Stimulated activated CD8-positive, alpha-beta memory T cell treated with anti-CD3 and anti-CD28 coated beads, Interleukin-15, amount 100 ng/mL, for 4 hours (primary cell): ENCODE results near the gene UBE2H.
"Not testable (repeated sequence)": the region's sequence is repeated elsewhere in the genome, so short reads cannot be mapped to it uniquely, and the experiment has no call there.

ENCODE experiments used
- DNase-seq, 2 donors: peaks; one replicate each; pipeline ENCODE4 v3.0.0-alpha.2; 2020; ENCODE audit warnings: low read depth in 2 of 2

Gene UBE2H

DNA sequence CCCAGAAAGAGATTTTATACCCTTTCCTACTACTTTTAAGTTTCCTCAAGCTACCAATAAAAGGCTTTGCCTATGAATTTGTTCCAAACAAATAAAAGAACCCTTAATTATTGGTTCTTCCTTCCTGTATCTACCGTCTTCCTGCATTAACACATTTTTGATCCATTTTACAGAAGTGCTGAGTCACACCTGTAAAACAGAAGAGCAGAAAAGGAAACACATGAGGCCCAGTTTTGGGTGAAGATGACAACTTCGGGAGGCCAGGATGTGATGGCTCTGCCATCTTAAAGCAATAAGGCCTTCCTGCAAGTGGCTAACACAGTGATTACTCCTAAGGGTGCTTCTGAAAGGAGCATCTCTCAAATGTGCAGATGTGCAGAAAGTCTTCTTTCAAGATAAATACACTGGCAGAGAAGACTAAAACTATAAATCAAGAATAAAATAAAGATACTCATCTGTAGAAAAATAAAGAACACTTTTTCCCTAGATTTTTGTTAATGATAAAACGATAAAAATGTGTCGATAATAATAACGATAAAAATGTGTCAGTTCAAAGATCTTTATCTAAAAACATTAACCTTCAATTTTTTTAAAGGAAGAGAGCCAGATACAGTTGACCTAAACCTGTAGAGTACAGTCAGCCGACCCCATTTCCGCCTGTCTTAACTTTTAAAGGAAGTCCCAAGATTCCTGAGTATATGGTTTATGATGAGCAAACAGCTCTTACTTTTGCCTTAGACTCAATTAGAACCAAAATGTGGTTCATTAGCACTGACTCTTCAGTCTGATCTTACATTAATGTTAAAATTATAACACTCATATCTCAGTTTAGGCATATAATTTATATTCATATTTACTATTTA lies 108.6 kb downstream of the UBE2H start:
- DNase-seq: no peak

DNA sequence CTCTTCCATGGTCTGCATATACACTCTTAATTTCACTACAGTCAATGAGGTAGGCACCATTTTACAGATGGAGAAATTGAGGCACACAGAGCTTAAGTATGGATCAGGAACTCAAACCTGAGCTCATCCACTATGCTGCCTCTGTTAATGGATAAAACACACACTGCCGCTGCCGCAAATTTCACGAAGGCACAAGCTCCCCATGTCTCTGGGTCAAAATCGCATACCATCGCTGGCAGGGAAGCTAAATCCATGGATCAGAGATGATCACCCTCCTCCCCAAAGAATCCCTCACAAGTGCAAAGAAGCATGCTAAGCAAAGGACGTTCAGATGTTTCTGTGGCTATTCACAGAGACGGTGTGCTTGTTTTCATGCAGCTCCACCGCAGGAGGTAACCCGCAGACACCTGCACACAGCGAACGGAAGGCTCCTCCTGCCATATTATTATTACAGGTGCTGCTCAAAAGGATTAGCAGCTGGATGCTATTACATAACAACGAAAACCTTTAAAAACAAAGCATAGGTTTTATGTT lies 109.3 kb downstream of the UBE2H start:
- DNase-seq: no peak

DNA sequence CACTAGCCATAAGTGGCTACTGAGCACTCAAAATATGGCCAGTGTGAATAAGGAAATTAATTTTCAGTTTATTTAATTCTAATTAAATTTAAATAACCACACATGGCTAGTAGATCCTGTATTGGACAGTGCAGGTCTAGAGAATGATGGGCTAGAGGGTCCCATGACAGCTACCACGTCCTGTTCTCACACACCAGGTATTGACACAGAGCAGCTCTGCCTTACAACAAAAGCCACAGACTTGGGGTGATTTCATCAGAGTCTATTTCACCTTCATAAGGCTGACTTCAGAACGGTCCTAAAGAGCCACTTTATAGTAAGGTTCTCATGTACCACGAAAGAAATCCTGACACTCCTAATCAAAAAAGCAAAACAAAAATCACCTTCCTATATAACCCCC lies 111.3 kb downstream of the UBE2H start:
- DNase-seq: no peak

DNA sequence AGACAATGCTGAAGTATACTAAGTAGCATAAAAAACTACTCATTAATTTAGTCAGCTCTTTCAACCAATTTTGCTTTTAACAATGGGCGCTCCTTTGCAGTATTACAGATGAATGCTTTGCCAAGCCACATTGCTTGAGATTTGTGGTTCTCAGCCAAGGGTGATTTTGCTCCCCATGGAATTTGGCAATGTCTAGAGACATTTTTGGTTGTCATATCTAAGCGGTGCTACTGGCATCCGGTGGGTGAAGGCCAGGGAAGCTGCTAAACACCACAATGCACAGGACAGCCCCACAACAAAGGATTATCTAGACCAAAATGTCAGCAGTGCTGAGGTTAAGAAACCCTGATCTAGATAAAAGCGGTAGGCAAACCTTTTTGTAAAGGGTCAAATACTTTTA lies 112.0 kb downstream of the UBE2H start:
- no peak for DNase-seq

DNA sequence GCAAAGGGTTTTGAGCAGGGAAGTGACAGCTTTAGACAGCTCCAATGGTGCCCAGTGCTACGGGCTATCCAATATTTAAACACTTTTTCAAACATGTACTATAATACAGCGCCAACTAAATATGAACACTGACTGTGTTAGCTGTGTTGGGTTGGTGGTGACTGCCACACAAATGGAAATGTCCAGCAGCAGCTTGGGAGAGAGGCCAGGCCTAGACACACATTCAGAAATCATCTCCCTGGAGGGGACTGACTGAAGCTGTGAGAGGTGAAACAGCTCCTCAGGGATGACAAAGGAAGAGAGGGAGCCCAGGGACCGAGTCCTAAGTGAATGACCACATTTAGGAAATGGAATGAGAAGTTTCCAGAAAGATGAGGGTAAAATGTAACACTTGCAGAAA lies 115.8 kb downstream of the UBE2H start:
- no peak for DNase-seq

DNA sequence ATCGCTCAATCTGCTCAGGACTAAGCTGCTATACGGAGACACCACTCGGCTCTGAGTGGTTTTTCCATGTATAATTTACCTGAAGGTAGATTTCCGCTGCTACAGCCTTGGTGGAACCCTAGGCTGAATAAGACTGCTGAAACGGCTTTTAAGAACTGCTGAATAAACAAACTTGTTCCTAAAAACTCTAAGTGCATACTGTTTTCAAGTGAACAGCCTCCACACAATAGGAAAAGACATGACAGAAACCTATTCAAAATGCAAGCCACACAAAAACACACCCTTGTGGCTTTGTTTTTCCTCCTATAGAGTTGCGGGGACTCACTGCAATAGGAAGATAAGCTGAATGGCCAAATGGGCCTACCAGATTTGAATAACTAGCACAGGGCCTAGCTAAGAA lies 117.2 kb downstream of the UBE2H start:
- DNase-seq: no peak

DNA sequence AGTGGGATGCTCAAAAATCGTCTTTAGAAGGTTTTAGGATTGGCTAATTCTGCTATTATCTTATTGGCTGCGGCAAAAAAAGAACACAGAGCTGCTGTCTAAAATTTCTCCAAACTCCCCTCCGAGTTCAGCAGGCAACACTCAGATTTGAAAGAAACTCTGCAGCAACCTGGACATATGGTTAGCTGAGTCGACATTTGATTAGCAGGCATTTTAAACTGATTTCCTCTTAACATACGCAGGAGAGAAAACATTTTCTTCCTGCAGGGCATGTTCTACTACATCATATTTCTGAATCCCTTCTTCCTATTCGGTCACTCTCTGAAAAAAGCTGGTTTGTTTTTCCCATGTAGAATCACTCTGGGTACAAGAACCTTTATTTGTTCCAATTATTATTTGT lies 119.4 kb downstream of the UBE2H start:
- DNase-seq: not testable (repeated sequence)

DNA sequence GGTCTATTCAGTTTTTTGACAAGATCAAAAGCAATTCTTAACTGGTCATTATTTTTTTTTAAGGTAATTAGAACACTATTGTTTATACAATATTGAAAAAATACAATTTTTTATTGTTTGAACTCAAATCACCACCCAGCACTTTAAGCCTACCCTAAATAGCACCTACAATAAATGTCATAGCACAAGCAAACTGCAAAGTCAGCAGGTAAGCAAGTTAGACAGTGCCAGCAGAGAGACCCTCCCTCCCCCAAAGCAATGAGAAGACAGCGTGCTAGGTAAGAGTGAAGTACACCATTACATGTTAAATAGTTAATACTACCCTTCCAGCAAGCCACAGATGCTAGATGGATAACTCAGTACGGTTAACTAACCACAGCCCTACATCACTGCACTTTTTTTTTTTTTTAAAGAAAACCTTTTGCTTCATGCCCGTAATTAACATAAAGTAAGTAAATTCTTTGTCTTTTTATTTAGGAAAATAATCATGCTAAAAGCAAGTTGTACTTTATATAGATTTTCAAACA lies 120.0 kb downstream of the UBE2H start:
- DNase-seq: no peak

DNA sequence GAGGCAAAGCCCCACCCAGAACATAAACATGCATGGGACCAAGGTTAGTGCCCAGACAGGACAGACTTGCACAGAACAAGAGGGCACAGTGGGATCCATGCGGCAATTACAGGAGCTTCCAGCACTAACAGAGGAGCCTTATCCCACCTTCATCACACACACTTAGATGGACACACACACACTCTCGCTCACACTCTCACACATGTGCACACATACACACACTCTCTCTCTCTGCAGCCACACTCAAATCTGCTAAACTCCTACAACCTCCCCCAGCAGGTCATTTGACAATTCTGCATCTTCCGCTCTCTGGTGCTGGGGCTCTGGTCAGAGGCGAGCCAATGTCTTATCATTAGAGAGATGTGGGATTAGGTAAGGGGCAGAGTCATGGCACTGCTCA lies 120.5 kb downstream of the UBE2H start:
- no peak for DNase-seq

DNA sequence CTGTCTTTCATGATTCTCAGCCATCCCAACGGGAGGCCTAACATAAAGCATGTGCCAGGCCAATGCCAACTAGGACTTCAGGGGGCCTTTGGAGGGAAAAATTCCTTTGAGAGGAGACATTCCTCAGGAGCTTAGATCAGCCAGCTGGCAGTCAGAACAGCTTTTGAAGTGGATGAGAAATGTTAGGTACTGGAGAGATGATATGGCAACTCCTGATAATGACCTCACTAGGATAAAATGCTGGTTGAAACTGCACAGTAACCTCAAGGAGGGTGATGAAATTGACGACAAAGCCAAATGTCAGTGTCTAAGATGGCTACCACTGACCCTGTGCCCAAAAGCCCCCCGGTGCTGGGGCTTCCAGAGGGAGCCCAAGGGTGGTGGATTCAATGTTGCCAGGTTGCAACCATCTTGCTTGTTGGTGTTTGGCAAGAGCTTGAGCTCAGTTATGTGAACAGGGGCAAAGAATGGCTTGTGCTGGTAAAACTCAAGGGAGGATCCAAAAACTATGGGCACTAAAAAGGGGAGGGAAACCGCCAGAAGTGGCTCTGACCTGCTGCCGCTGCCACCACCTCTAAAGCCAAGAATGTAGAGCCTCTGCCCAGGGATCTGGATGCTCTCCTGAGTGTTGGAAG lies 121.2 kb downstream of the UBE2H start:
- DNase-seq: no peak

DNA sequence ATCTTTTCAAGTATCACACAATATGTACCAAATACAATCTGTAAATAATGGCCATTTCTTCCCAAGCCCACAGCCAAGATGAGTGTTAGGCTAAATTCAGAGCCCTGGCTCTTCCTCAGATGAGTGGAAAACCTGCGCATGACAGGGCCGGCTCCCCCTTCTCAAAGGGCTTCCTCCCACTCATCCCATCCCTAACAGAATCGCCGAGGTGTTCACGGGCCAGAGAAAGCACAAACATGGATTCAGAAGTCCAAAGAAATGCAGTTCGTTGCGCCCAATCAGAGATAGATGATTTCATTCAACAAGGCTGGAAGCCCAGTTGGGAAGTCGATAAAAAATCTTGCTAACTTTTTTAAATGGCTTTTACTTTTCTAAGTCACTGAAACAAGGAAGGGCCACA lies 121.8 kb downstream of the UBE2H start:
- DNase-seq: no peak

DNA sequence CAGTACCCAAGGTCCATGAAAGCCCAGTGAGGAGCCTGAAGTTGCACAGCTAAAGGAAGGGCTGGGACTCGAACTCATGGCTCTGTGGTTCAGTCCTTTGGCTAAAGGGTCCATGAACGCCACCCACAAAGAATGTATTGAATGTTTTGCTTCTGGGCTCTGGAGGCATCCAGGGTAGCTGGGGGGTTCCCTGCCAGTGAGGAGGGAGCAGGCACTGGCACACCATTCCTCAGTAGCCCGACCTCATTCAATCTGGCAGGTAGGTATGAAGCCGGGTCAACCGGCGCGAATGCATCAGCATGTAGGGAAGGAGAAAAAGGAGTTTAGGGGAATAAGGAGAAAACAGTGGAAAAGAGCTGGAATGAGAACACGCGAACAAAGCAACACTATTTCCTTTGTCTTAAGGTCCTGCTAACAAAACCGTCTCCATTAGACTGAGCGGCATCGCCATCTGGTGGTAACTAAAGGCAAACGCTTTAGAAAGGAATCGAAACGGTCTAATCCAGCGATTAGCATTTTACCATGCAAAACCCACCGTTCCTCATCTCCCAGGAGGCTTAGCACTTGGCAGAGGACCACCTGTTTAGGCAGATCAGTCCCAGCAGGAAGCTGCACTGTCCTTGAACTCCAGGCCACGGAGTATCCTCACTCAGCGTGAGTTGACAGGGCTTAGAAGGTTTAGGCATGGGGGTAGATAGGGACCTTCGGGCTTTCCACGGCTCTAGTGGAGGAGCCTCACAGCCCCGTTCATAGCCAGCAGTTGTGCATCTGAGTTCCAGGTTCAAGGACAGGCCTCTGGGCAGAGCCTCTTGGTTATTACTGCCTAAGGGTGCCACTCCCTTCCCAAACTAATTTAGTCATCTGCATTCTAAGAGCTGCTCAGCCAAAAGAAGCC lies 122.8 kb downstream of the UBE2H start:
- peak; percentile 1 to 27 for DNase-seq

DNA sequence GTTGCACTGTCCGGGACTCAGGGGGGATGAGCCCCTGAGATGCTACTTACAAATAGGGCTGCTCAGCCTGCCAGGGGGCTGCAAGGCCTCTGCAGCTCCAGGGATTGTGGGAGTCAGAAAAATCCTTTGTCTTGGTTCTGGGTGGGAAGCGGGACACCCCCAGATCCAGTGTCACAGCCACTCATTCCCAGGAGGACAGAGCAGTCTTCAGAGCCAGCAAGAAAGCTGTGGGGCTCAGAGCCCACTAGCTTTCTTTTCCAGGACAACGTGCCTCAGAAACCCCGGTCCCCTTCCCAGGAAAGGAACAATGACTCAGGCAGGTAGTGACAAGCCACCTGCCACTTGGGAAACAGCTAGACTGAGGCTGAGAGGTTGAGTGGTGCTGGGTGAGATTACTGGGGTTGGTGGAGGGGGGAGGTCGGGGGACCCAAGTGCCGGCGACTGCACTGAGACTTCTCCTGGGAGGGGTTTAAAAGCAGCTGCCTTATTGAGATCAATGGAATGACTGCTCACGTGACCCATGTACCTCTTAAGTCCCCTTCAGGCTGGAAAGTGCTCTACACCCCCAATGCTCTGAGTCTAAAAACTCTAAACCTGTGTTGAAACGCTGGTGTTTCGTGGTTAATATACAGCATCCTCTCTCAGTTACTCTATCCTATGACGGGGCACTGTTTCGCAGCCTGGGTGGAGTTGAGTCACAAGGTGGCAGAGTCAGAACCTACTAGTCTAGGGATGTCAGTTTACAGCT lies 123.6 kb downstream of the UBE2H start:
- no peak for DNase-seq

DNA sequence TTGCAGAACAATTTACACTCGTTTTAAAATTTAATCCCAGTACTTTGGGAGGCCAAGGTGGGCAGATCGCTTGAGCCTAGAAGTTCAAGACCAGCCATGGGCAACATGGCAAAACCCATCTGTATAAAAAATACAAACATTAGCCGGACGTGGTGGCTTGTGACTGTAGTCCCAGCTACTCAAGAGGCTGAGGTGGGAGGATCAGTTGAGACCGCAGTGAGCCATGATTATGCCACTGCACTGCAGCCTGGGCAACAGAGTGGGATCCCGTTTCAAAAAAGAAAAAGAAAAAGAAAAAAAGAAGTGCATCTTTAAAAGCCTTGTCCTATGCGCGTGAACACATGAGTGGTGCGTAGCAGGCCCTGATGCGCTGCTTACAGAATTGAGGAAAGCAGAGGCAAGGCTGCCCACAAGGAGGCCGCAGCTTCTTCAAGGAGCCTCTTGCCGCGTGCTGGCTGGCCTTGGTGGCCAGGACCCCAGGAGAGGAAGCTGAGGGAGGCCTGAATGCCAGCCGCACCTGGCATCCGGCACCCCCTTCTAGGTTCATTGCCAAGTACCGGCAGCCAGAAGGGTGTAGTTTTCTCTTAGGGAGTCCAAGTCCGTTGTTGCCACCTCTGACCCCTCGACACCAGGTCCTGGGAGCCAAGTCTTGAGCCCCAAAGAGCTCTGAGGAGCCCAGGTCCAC lies 124.5 kb downstream of the UBE2H start:
- no peak for DNase-seq

DNA sequence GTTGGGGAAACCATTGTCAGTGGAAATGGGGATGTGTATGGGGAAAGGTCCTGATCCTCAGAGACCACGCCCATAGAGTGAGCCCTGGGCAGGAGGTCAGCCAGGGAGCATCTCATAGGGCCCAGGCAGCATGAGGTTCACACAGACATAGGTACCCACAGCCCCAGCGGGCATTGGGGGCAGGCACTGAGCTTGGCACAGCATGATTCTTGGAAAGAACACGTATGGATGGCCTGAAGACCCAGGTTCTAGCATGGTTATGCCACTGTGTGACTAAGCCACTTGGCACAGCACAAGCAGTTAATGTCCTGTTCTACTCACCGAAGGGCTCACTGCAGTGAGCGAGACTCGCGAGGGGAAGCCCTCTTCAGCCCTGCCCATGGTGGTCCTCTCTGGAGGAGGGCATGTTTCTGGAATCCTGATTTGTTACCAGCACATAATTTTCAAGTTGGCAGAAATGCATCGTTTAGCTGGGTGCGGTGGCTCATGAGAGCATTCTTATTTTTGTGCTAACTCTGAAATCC lies 125.2 kb downstream of the UBE2H start:
- DNase-seq: no peak

DNA sequence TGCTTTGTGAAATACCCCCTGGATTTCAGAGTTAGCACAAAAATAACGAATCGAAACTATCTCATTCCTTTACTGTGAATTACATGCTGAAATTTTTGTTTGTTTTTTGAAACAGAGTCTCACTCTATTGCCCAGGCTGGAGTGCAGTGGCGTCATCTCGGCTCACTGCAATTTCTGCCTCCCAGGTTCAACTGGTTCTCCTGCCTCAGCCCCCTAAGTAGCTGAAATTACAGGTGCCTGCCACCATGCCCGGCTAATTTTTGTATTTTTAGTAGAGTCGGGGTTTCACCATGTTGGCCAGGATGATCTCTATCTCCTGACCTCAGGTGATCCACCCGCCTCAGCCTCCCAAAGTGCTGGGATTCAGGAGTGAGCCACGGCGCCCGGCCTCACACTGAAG lies 125.9 kb downstream of the UBE2H start:
- not testable (repeated sequence) for DNase-seq

DNA sequence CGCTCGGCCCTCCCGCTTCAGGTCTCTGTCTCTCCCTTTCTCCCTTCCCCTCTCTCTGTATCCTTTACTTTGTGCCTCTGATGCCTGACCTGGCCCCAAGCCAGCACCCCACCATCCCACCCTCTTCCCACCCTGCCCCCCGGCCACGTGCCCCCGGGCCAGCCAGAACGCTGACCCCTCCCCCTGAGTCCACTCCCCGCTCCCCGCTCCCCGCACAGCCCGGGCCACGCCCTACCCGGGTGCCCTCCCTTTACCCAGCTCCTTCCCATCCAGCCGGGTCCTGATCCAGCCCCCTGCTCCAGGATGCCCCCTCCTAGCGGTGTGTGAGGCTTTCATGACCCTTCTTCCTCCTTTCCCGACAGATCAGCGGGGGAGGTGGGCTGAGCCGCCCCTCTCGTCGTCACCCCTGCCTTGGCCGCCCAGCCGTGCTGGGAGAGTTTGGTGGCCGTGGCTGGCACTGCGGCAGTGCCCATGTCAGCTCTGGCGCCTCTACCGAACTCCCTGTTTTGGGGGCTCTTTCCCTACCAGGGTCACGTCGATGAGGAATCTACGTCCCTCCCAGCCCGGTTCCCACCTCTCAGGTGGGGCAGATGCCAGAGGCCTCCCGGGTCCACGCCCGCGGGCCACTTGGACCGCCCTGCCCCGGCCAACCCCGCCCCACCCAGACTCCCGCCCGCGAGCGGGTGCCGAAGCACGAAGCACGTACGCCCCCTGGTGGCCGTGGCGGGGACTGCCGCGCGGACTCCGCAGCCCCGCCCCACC lies 127.4 kb downstream of the UBE2H start:
- peak; percentile 67 to 71 for DNase-seq

DNA sequence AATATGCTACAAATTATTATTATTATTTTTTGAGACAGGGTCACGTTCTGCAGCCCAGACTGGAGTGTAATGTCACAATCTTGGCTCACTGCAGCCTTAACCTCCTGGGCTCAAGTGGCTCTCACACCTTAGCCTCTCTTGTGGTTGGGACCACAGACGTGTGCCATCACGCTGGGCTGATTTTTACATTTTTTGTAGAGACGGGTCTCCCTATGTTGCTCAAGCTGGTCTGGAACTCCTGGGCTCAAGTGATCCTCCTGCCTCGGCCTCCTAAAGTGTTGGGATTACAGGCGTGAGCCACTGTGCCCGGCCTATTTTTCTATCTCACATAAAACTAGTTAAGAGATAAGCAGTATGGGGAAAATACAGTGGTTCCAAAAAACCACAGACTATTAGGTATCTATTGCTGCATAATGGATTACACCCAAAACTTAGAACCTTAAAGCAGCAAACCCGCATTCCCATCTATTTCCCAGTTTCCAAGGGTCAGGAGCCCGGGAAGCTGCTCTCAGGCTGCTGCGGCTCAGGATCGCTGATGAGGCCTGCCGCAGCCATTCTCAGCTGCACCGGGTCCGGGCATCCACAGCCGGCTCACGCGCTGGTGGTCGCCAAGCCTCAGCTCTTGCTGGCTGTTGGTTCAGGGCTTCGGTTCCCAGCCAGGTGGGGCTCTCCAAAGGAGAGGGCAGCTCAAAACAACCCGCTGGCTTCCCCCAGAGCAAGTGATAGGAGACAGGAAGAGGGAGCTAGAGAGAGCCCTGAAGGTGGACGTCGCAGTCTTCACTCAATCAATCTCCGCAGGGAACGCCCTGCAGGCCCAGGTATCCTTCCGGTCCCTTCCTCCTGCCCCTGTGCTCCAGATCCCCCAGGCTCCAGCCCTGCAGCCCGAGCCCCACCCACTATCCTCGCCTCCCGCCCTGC lies 128.2 kb downstream of the UBE2H start:
- no peak for DNase-seq
